Spleen (tissue), 7 donors: ENCODE results near the gene FPGS.

Experiments used
- POLR2A ChIP-seq, 3 donors: fragments of 450-650 bp; IDR thresholded peaks; one replicate each; pipeline ENCODE4 v1.5.1; 2017; ENCODE audit warnings: antibody characterized with exemption in 3 of 3, mild to moderate bottlenecking in 1 of 3
- TF ChIP-seq, protein P1 (sequence below), 11 experiments: fragments of 200-600 bp in 7 of 11; fragments of 450-650 bp in 4 of 11; sonication (generic) in 4 of 11; IDR thresholded peaks in 8 of 11; conservative IDR thresholded peaks in 3 of 11; 1 replicate in 7 of 11; 2 replicates in 4 of 11; pipeline versions ENCODE4 v1.4.0 to v1.8.0; 2016 to 2021; ENCODE audit warnings: antibody characterized with exemption in 11 of 11, inconsistent platforms in 4 of 11, mild to moderate bottlenecking in 1 of 11
- donor health status: DM: no; HTN: no; CAD: no; lungs with moderate emphysema.
- donor health status: DM: no; HTN: no; CAD: no.
- donor health status: DM: no; HTN: no; CAD: no.

DNA sequence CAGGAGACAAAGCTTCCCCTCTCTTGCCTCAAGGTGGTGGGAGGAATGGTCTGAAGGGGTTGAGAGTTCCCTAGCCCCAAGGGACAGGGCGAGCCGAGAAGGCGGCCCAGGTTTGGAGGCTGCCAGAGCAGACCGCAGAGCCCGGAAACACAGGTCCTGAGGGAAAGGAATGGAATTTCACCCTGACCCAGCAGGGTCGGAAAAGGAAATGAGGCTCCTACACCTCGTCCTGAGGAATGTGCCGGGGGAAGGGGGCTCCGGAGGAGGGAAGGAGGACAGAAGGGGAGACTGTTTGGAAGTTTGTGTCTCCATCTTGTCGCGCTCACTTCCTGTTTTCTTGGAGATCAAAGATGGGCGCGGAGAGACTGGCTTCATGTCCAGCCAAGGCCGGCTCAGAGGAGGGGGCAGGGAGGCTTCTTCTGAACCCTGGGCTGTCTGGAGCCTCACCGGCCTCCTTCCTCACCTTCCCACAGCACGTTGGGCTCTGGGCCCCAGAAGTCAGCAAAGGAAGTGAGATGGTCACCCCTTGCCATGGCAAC, 42.2 kb downstream of the FPGS start:
- TF ChIP-seq, protein P1, sequence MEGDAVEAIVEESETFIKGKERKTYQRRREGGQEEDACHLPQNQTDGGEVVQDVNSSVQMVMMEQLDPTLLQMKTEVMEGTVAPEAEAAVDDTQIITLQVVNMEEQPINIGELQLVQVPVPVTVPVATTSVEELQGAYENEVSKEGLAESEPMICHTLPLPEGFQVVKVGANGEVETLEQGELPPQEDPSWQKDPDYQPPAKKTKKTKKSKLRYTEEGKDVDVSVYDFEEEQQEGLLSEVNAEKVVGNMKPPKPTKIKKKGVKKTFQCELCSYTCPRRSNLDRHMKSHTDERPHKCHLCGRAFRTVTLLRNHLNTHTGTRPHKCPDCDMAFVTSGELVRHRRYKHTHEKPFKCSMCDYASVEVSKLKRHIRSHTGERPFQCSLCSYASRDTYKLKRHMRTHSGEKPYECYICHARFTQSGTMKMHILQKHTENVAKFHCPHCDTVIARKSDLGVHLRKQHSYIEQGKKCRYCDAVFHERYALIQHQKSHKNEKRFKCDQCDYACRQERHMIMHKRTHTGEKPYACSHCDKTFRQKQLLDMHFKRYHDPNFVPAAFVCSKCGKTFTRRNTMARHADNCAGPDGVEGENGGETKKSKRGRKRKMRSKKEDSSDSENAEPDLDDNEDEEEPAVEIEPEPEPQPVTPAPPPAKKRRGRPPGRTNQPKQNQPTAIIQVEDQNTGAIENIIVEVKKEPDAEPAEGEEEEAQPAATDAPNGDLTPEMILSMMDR (IDR thresholded peaks at IDR 0.05 in 8 of 11, conservative IDR thresholded peaks at IDR 0.05 in 3 of 11): no peak
- no peak for TF ChIP-seq POLR2A (IDR thresholded peaks at IDR 0.05)
